SU-DHL-6 (cell line): ENCODE measurements around the gene IFI35.

Source experiments
- H2AFZ ChIP-seq: fragments of 200-600 bp; sonication (generic); 2 replicates; pipeline ENCODE4 v1.6.1; 2014; ENCODE audit warnings: low read depth, mild to moderate bottlenecking, moderate library complexity, mixed read lengths, antibody characterized with exemption, low read length; ENCODE audit not compliant: severe bottlenecking
- H3F3A ChIP-seq: fragments of 200-600 bp; shearing (Covaris generic); 2 replicates; pipeline ENCODE4 v1.6.0; 2016; ENCODE audit warnings: antibody characterized with exemption, mild to moderate bottlenecking; ENCODE audit not compliant: insufficient read depth
- H3K27ac ChIP-seq: fragments of 200-600 bp; sonication (generic); 2 replicates; pipeline ENCODE4 v1.5.1; 2016; ENCODE audit warnings: low read depth, mild to moderate bottlenecking, low read length, moderate library complexity, mixed read lengths
- H3K27me3 ChIP-seq: fragments of 200-600 bp; sonication (generic), shearing (Covaris generic); 2 replicates; pipeline ENCODE4 v1.6.0; 2014; ENCODE audit warnings: mild to moderate bottlenecking, low read length
- H3K36me3 ChIP-seq: fragments of 200-600 bp; sonication (generic); 2 replicates; pipeline ENCODE4 v1.6.1; 2014; ENCODE audit warnings: mild to moderate bottlenecking, low read length, mixed read lengths
- H3K4me2 ChIP-seq: fragments of 300-600, 200-600 bp; shearing (Covaris generic), sonication (generic); 2 replicates; pipeline ENCODE4 v1.6.0; 2014; ENCODE audit warnings: low read length, low read depth, mild to moderate bottlenecking; ENCODE audit not compliant: poor library complexity, severe bottlenecking
- H3K4me3 ChIP-seq: fragments of 200-600 bp; sonication (generic); 2 replicates; pipeline ENCODE4 v1.5.1; 2014; ENCODE audit warnings: antibody characterized with exemption, low read length, mild to moderate bottlenecking, mixed read lengths; ENCODE audit not compliant: insufficient read depth, poor library complexity, severe bottlenecking
- H3K79me2 ChIP-seq: fragments of 200-600 bp; sonication (generic); 2 replicates; pipeline ENCODE4 v1.6.1; 2014; ENCODE audit warnings: mild to moderate bottlenecking, low read length, moderate library complexity; ENCODE audit not compliant: insufficient read depth
- H3K9ac ChIP-seq: fragments of 200-600 bp; sonication (generic); 2 replicates; pipeline ENCODE4 v1.7.0; 2014; ENCODE audit warnings: mild to moderate bottlenecking, low read length
- H3K9me2 ChIP-seq: fragments of 200-600 bp; sonication (generic); replicated peaks from 2 replicates; pipeline ENCODE4 v1.6.1; 2014; ENCODE audit warnings: low read length; ENCODE audit not compliant: insufficient read depth
- H3K9me3 ChIP-seq: fragments of 200-600 bp; sonication (generic); 2 replicates; pipeline ENCODE4 v1.6.1; 2014; ENCODE audit warnings: low read length, mixed read lengths; ENCODE audit not compliant: insufficient read depth
- H4K20me1 ChIP-seq: fragments of 200-600 bp; sonication (generic); 2 replicates; pipeline ENCODE4 v1.6.1; 2014; ENCODE audit warnings: low read depth, mild to moderate bottlenecking, antibody characterized with exemption, low read length, moderate library complexity, mixed read lengths
- EZH2phosphoT487 ChIP-seq: fragments of 200-600 bp; sonication (generic), shearing (Covaris generic); conservative IDR thresholded peaks from 2 replicates; pipeline ENCODE4 v1.6.1; 2018; ENCODE audit warnings: mild to moderate bottlenecking, antibody characterized with exemption, low read length, moderate library complexity, mixed read lengths
- TF ChIP-seq, protein P1 (sequence below): fragments of 200-600 bp; sonication (generic); IDR thresholded peaks from one replicate; pipeline ENCODE4 v1.5.1; 2017; ENCODE audit warnings: antibody characterized with exemption, mild to moderate bottlenecking, low read length, moderate library complexity; ENCODE audit not compliant: insufficient read depth, poor library complexity, severe bottlenecking

IFI35 gene

DNA sequence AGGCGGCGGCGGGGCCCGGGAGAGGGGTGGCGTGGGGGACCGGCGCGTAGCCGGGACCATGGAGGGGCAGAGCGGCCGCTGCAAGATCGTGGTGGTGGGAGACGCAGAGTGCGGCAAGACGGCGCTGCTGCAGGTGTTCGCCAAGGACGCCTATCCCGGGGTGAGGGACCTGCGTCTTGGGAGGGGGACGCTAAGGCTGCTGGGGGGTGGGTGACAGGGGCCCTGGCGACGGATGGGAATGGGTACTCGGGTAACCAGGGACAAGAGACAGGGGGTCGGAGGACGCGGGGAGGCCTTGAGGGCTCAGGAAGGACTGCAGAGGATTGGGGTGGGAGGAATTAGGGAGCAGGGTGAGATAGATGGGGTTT is 18.7 kb downstream of the IFI35 start:
- no peaks in the 10 kb centered on the region for H3K36me3 ChIP-seq
- no peaks in the 10 kb centered on the region; the same call in 1 of the 2 replicates for H3F3A ChIP-seq
- no peaks in the 10 kb centered on the region for H3K27me3 ChIP-seq
- no peak overlapping the region for H2AFZ ChIP-seq
- no peak overlapping the region for H3K27ac ChIP-seq
- H3K4me2 ChIP-seq: no peak overlapping the region
- H4K20me1 ChIP-seq: no peaks in the 10 kb centered on the region
- no peak overlapping the region for H3K9ac ChIP-seq
- H3K9me2 ChIP-seq: no peaks in the 10 kb centered on the region
- no peaks in the 10 kb centered on the region for H3K9me3 ChIP-seq
- TF ChIP-seq EZH2phosphoT487: no peak
- TF ChIP-seq, protein P1, sequence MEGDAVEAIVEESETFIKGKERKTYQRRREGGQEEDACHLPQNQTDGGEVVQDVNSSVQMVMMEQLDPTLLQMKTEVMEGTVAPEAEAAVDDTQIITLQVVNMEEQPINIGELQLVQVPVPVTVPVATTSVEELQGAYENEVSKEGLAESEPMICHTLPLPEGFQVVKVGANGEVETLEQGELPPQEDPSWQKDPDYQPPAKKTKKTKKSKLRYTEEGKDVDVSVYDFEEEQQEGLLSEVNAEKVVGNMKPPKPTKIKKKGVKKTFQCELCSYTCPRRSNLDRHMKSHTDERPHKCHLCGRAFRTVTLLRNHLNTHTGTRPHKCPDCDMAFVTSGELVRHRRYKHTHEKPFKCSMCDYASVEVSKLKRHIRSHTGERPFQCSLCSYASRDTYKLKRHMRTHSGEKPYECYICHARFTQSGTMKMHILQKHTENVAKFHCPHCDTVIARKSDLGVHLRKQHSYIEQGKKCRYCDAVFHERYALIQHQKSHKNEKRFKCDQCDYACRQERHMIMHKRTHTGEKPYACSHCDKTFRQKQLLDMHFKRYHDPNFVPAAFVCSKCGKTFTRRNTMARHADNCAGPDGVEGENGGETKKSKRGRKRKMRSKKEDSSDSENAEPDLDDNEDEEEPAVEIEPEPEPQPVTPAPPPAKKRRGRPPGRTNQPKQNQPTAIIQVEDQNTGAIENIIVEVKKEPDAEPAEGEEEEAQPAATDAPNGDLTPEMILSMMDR: no peak
- H3K4me3 ChIP-seq: no peak overlapping the region
- H3K79me2 ChIP-seq: no peaks in the 10 kb centered on the region

- Histone ChIP-seq H3K36me3 (no peaks in the 10 kb centered on the region), H3K4me3 (no peak overlapping the region), H3K27ac (no peak overlapping the region), H4K20me1 (no peaks in the 10 kb centered on the region), H2AFZ (no peak overlapping the region), H3K9me3 (no peaks in the 10 kb centered on the region), H3F3A (no peaks in the 10 kb centered on the region; the same call in 1 of the 2 replicates), H3K79me2 (no peaks in the 10 kb centered on the region), H3K27me3 (no peaks in the 10 kb centered on the region), H3K9ac (no peak overlapping the region), H3K9me2 (no peaks in the 10 kb centered on the region), H3K4me2 (no peak overlapping the region)
- TF ChIP-seq EZH2phosphoT487: no peak
- TF ChIP-seq, protein P1: no peak
Observed at GRCh38 chr17:43025766-43026537, 19.4 kb downstream of the IFI35 start.

- Histone ChIP-seq H3K36me3 (no peaks in the 10 kb centered on the region), H4K20me1 (no peaks in the 10 kb centered on the region), H3K9me2 (no peaks in the 10 kb centered on the region), H2AFZ (no peak overlapping the region), H3K9me3 (no peaks in the 10 kb centered on the region), H3F3A (no peaks in the 10 kb centered on the region; the same call in 1 of the 2 replicates), H3K4me3 (no peak overlapping the region), H3K9ac (no peak overlapping the region), H3K4me2 (no peak overlapping the region), H3K27ac (no peak overlapping the region), H3K79me2 (no peaks in the 10 kb centered on the region), H3K27me3 (no peaks in the 10 kb centered on the region)
- no peak for TF ChIP-seq EZH2phosphoT487
- TF ChIP-seq, protein P1: no peak
Observed at GRCh38 chr17:43026595-43026994, 20.0 kb downstream of the IFI35 start.
